Progenitor cell of endocrine pancreas (in vitro differentiated cells): Measurements from ENCODE around the gene CBR3. TPM values are rescaled to one million over a fixed set of nuclear protein-coding genes. Genes with fewer than 3 reads are reported as not detected.

Source experiments
- DNase-seq: peaks from one replicate; pipeline ENCODE4 v3.0.0; 2021; ENCODE audit warnings: low spot score; ENCODE audit not compliant: unreplicated experiment
- H3K27ac Mint-ChIP-seq: 2 replicates; pipeline ENCODE4 v1.8.0; 2021; ENCODE audit warnings: mild to moderate bottlenecking, moderate library complexity, mixed read lengths
- H3K27me3 Mint-ChIP-seq: 2 replicates; pipeline ENCODE4 v1.8.0; 2021; ENCODE audit warnings: mixed read lengths
- H3K36me3 Mint-ChIP-seq: 2 replicates; pipeline ENCODE4 v1.8.0; 2022; ENCODE audit warnings: mixed read lengths; ENCODE audit not compliant: insufficient read depth
- H3K4me1 Mint-ChIP-seq: 2 replicates; pipeline ENCODE4 v1.8.0; 2021; ENCODE audit warnings: low read depth, mixed read lengths
- H3K4me3 Mint-ChIP-seq: 2 replicates; pipeline ENCODE4 v1.8.0; 2021; ENCODE audit warnings: low read depth, mild to moderate bottlenecking, moderate library complexity, mixed read lengths
- H3K9me3 Mint-ChIP-seq: 2 replicates; pipeline ENCODE4 v1.8.0; 2021; ENCODE audit warnings: low read depth, mixed read lengths
- CTCF ChIP-seq: fragments of 200-600 bp; sonication (generic); IDR thresholded peaks from one replicate; pipeline ENCODE4 v1.5.0; 2021; ENCODE audit warnings: antibody characterized with exemption, mild to moderate bottlenecking; ENCODE audit not compliant: unreplicated experiment
- total RNA-seq: library from RNA; stranded (reverse); gene quantifications from 2 replicates; pipeline ENCODE4 v1.2.1, GENCODE V29; 2021

CBR3 gene
- total RNA-seq, 1 donor from 2014 or later: not detected

GRCh38 chr21:36186081-36186480 lies 51.2 kb downstream of the CBR3 start:
- no peaks in the 10 kb centered on the region for H3K9me3 Mint-ChIP-seq
- H3K36me3 Mint-ChIP-seq: peaks cover 9% of the 10 kb centered on the region
- DNase-seq: no peak
- H3K4me3 Mint-ChIP-seq: no peak overlapping the region
- no peaks in the 10 kb centered on the region for H3K27me3 Mint-ChIP-seq
- H3K27ac Mint-ChIP-seq: no peak overlapping the region
- H3K4me1 Mint-ChIP-seq: peaks cover 24% of the 10 kb centered on the region
- TF ChIP-seq CTCF: no peak

GRCh38 chr21:36186506-36187399 lies 51.9 kb downstream of the CBR3 start:
- no peak overlapping the region for H3K4me3 Mint-ChIP-seq
- DNase-seq: no peak
- peaks cover 9% of the 10 kb centered on the region for H3K36me3 Mint-ChIP-seq
- peaks cover 24% of the 10 kb centered on the region for H3K4me1 Mint-ChIP-seq
- H3K27ac Mint-ChIP-seq: no peak overlapping the region
- no peaks in the 10 kb centered on the region for H3K27me3 Mint-ChIP-seq
- no peaks in the 10 kb centered on the region for H3K9me3 Mint-ChIP-seq
- TF ChIP-seq CTCF: no peak

- H3K4me3 Mint-ChIP-seq: peak overlapping the region; percentile 6
- H3K36me3 Mint-ChIP-seq: peaks cover 7% of the 10 kb centered on the region
- TF ChIP-seq CTCF: no peak
- no peaks in the 10 kb centered on the region for H3K27me3 Mint-ChIP-seq
- DNase-seq: no peak
- H3K4me1 Mint-ChIP-seq: peaks cover 24% of the 10 kb centered on the region
- H3K27ac Mint-ChIP-seq: peak overlapping the region; percentile 46
- no peaks in the 10 kb centered on the region for H3K9me3 Mint-ChIP-seq
These were observed 53.3 kb downstream of the CBR3 start for GRCh38 chr21:36188081-36188681.

- DNase-seq: no peak
- no peaks in the 10 kb centered on the region for H3K27me3 Mint-ChIP-seq
- peak overlapping the region; percentile 53 for H3K27ac Mint-ChIP-seq
- TF ChIP-seq CTCF: no peak
- peaks cover 6% of the 10 kb centered on the region for H3K36me3 Mint-ChIP-seq
- no peak overlapping the region for H3K4me3 Mint-ChIP-seq
- no peaks in the 10 kb centered on the region for H3K9me3 Mint-ChIP-seq
- peaks cover 27% of the 10 kb centered on the region for H3K4me1 Mint-ChIP-seq
These were observed 54.1 kb downstream of the CBR3 start for GRCh38 chr21:36188937-36189336.

GRCh38 chr21:36190736-36191135 lies 55.9 kb downstream of the CBR3 start:
- Mint-ChIP-seq H3K9me3 (no peaks in the 10 kb centered on the region), H3K27ac (peak overlapping the region; percentile 59), H3K36me3 (peaks cover 6% of the 10 kb centered on the region), H3K4me1 (peaks cover 32% of the 10 kb centered on the region), H3K27me3 (no peaks in the 10 kb centered on the region), H3K4me3 (no peak overlapping the region)
- no peak for TF ChIP-seq CTCF
- no peak for DNase-seq
